Cerebellar cortex (tissue), 1 donor: Measurements from ENCODE around the gene TRPC4AP.

Experiments
- DNase-seq: peaks from one replicate; pipeline ENCODE4 v3.0.0-alpha.2; 2015; ENCODE audit warnings: low spot score

Gene TRPC4AP

DNA sequence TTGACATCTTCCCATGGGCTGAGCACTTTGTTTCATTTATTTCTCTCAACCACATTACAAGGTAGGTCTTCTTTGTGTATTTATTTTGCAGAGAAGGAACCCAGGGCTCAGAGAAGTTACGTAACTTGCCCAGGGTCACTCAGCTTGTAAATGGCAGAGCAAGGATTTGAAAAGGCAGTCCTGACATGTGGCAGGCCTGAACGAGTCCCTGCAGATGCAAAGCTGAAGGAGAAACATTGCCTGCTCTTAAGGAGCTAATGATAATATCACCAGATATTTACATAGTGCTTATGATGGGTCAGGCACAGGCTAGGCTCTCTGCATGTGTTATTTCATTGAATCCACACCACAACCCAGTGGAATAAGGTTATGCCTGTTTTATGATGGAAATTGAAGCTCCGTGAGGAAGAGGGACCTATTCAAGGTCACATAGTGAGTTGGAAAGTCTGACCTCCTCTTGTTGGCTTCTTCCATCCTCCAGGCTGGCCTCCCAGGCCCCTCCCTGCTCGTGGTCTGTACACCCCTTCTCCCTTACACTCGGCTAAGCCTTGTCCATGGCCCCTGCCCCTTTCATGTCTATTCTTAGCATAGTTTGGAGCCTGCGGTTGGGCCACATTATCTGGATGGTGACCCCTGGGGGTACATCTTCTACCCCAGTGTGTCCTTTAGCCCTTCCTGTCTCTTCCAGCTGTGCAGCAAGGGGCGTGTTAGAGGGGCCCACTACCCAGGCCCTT is 124.4 kb downstream of the TRPC4AP start:
- no peak for DNase-seq

DNA sequence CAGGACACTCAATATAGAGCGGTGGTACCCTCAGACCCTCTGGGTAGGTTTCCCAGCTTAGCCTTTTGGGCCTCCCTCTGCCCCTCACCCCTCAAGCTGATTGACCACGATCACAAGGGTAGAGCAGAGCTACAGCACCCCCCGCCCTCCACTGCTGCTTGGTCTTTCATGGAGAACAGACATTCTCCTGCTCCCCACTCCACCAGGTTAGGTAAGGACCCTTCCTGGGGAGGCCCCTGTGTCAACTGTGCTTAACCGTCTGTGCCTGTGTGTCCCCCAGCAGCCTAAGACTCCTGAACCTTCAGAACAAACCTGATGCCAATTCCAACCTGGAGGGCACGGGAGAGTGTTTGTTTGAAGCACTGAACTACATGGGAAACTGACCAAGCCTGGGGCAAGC is 125.2 kb downstream of the TRPC4AP start:
- DNase-seq = no peak

DNA sequence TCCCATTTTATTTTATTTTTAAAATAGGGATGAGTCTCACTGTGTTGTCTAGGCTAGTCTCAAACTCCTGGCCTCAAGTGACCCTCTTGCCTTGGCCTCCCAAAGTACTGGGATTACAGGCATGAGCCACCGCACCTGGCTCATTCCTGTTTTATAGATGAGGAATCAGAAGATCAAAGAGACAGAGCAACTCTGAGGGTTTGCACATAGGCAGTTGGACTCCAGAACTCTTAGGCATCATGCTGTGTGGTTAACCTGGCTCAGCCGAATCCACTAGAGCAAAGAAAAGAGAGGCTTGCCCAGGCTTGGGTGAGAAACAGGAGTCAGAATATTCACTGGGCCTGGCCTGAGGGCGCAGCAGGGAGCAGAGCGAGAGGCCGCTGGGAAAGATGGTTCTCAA is 127.6 kb downstream of the TRPC4AP start:
- no peak for DNase-seq

DNA sequence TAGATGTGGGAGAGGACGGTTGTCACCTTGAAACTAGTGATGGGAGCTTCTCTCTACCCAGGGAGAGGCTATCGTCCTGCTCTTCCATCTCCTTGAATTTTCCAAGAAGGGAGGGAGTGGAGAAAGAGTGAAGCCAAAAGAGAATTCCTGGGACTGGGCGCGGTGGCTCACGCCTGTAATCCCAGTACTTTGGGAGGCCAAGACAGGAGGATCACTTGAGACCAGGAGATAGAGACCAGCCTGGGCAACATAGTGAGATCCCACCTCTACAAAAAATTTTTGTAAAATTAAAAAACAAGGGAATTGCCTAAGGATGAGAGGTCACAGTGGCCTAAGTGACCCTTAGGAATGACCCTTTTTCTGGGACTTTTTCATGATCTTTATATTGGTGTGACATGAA is 128.1 kb downstream of the TRPC4AP start:
- DNase-seq = no peak

DNA sequence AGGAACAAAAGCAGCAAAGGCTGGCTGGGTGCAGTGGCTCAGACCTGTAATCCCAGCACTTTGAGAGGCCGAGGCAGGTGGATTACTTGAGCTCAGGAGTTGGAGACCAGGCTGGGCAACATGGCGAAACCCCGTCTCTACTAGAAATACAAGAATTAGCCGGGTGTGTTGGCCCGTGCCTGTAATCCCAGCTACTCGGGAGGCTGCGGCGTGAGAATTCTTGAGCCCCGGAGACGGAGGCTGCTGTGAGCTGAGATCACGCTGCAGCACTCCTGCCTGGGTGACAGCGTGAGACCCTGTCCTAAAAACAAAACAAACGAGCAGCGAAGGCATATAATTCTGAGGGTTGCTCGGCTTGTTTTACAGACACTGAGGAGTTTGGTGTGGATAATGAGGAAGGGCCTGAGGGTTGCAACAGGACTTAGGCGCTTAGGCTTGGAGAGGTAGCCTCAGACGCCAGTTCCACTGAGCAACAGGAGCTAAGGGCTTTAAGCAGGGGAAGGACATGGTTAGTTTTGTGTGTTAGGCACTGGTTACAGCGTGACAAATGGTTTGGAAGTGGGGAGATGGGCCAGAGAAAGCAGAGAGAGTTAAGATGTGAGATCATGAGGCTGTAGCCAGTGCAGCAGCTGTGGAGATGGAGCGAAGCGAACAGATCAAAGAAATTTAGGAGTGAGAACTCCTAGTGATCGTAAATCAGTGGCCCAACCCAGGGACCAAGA is 135.7 kb downstream of the TRPC4AP start:
- DNase-seq = peak; percentile 6

DNA sequence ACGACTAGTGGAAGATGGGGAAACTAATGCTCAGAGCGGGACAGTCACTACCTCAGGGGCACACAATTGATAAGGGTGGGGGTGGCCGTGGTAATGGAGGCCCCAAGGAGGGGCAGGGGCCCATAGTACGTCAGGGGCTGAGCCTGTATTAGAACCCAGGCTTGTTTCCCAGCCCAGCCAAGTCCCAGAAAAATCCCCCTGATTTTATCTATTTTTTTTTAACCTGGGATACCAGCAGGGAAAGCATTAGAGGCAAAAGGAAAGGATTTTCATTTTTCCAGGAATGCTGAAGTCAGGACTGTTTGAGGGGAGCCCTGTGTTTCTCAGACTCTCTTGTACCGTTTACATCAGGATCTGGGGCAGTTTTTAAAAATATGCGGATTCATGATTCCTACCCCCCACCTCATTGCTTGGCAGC is 136.6 kb downstream of the TRPC4AP start:
- DNase-seq = no peak

DNA sequence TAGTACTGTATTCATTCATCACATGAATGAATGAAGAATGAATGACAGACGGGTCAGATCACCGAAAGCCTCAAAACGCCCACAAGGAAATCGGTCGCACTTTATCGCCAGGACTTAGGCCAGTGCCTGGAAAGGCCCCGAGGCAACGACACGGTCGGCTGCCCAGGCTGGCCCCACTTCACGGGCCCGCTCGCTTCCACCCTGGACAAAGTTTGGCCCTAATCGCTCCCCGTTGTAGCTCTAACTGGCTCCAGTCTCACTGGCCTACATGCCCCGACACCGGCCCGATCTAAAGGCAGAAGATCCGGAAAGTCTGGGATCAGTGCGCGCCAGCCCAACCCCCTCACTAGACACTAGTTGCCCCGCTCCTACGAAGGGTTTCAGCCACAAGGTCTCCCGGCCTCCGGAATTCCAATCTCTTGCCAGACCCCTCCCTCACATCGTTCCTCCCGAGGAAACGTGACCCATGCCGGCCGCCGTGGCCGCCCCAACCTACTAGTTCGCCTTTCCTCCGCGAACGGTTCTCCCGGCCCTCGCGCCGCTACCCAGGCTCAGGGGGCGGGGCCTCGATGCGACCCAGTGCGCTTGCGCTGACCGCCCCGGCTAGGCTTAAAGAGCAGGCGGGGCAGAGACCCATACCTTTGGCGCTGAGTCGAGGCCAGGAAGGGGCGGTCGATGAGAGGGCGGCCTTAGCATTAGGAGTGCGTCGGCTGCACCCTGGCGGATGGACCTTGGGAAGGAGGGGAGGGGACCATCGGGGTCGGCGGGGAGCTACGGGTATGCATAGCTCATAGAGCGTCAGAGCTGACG is 137.2 kb downstream of the TRPC4AP start, which contains the start of the genes GSS and MYH7B:
Gene GSS, minus strand, starts transcription at position 576 of the 810 bp plus-strand sequence. CDS start 3,954 bp downstream, outside the sequence.
Gene MYH7B, plus strand, starts transcription at position 638 of the 810 bp plus-strand sequence. CDS start 22,138 bp downstream, outside the sequence.
- DNase-seq = peak; percentile 95

DNA sequence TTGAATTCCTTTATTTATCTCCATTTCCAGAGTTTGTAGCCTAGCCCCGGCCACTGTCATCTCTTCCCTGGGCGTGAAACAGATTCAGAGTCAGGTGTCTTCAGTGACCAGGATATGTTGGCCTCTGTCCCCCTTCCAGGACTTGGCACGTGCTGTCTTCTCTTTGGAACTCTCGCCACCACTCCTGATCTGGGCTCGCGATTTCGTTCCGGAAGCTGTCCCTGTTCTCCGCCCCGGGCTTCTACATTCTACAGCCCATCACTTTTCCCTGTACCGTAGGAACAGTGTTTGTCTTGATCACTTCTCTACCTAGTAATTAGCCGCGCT is 137.7 kb downstream of the TRPC4AP start:
- DNase-seq = peak; percentile 71

DNA sequence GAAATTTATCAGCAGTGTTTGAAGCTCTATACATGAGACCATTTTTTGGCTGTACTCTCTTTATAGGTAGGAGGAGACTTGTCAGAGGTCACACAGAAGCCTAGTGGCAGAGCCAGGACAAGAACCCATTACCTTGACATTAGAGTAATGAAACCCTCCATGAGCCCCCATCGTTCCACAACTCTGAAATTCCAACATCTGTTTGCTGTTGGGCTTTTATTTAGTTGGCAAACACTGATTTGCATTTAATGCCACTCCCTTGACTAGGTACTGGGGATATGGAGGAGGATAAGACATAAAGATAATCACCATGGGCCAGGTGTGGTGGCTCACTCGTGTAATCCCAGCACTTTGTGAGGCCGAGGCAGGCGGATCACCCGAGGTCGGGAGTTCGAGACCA is 138.6 kb downstream of the TRPC4AP start:
- DNase-seq = no peak

DNA sequence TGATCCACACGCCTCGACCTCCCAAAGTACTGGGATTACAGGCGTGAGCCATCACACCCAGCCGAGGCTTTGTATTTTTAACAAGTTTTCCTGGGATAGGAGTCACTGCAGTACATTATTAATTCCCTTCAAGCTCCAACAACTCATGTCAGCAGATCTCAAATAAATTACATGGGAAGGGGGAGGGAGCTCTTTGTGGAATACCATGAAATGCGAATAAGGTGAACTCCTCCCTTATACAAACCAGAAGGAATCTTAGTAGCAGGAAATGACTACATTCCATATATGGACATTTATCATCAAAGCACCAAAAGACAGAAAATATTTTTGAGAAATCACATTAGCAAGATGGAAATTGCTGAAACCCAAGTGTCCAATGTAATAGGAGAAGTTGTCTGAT is 139.9 kb downstream of the TRPC4AP start:
- no peak for DNase-seq
